HepG2 (cell line): Measurements from ENCODE around the gene OR2T5. TPM values are rescaled to one million over a fixed set of nuclear protein-coding genes. Genes with fewer than 3 reads are reported as not detected.
"Not testable (repeated sequence)": the region's sequence is repeated elsewhere in the genome, so short reads cannot be mapped to it uniquely, and the experiment has no call there.

ENCODE experiments used
- ATAC-seq: fragments of 200-7000 bp; cut with Tn5 transposase; 3 replicates; pipeline ENCODE4 v1.9.1; 2020; ENCODE audit warnings: mild to moderate bottlenecking, moderate library complexity
- BruUV-seq: library from RNA; stranded (reverse); fragments of 400-500 nt; replicated peaks from 2 replicates; lab custom pipeline; 2021; lab: Mats Ljungman, UMichigan
- CTCF ChIA-PET: fragments of 300-600 bp; formaldehyde crosslinking; extraction: SDS; loops from one replicate; lab custom pipeline; 2021; ENCODE audit warnings: low total read pairs, inconsistent platforms, low intra/inter-chr PET ratio; lab: Yijun Ruan, JAX
- POLR2A ChIA-PET: fragments of 350-600 bp; sonication (Branson Sonifier 250); formaldehyde crosslinking; loops from one replicate; lab custom pipeline; 2020; ENCODE audit warnings: antibody characterized with exemption, inconsistent platforms; lab: Yijun Ruan, JAX
- DNase-seq: peaks from one replicate; pipeline ENCODE4 v3.0.0-alpha.2; 2015; ENCODE audit warnings: low spot score
- FAIRE-seq: peaks from 3 replicates; lab custom pipeline; 2011; peaks lifted over from hg19 to GRCh38; lab: Jason Lieb, UNC
- H2AFZ ChIP-seq: one replicate; pipeline ENCODE4 v1.6.1; 2011; ENCODE audit warnings: low read length, inconsistent platforms
- H3K27ac ChIP-seq: fragments of 300-600 bp; 3 replicates; pipeline ENCODE4 v1.8.0; 2011; ENCODE audit warnings: mixed run types, mild to moderate bottlenecking, mixed read lengths, low read length, inconsistent platforms; ENCODE audit not compliant: insufficient read depth; ENCODE audit errors: extremely low read length
- H3K27me3 ChIP-seq, 2 experiments: fragments of 200-600 bp in 1 of 2; 2 replicates in 1 of 2; 3 replicates in 1 of 2; pipeline versions ENCODE4 v1.6.0 to v1.8.0; 2011; ENCODE audit warnings: low read length in 2 of 2, mild to moderate bottlenecking in 2 of 2, moderate library complexity in 2 of 2, inconsistent platforms in 1 of 2; ENCODE audit not compliant: insufficient read depth in 2 of 2, control insufficient read depth in 1 of 2
- H3K36me3 ChIP-seq, 2 experiments: fragments of 200-600 bp in 1 of 2; replicated peaks in 1 of 2; 2 replicates in 1 of 2; 3 replicates in 1 of 2; pipeline versions ENCODE4 v1.5.1 to v1.8.0; 2011; ENCODE audit warnings: low read length in 2 of 2, inconsistent platforms in 1 of 2; ENCODE audit not compliant: insufficient read depth in 2 of 2, control insufficient read depth in 1 of 2
- H3K4me1 ChIP-seq: 2 replicates; pipeline ENCODE4 v1.5.1; 2012; ENCODE audit warnings: low read length, inconsistent platforms; ENCODE audit not compliant: insufficient read depth
- H3K4me2 ChIP-seq: 2 replicates; pipeline ENCODE4 v1.6.0; 2011; ENCODE audit warnings: low read depth, low read length, inconsistent platforms
- H3K4me3 ChIP-seq, 3 experiments: fragments of 200-600 bp in 1 of 3; sonication (generic), shearing (Covaris generic) in 1 of 3; replicated peaks in 1 of 3; 2 replicates each; pipeline ENCODE4 v1.5.1; 2011 to 2016; ENCODE audit warnings: low read length in 3 of 3, inconsistent platforms in 2 of 3, low read depth in 2 of 3, mild to moderate bottlenecking in 2 of 3, control low read depth in 1 of 3, mixed read lengths in 1 of 3; ENCODE audit not compliant: insufficient read depth in 1 of 3
- H3K79me2 ChIP-seq: one replicate; pipeline ENCODE4 v1.6.1; 2011; ENCODE audit warnings: low read length, inconsistent platforms; ENCODE audit not compliant: insufficient read depth
- H3K9ac ChIP-seq: 2 replicates; pipeline ENCODE4 v1.6.0; 2011; ENCODE audit warnings: mild to moderate bottlenecking, low read depth, low read length, inconsistent platforms; ENCODE audit not compliant: insufficient read depth
- H3K9me3 ChIP-seq: 2 replicates; pipeline ENCODE4 v1.5.1; 2012; ENCODE audit warnings: mild to moderate bottlenecking, low read length
- H4K20me1 ChIP-seq: 2 replicates; pipeline ENCODE4 v1.6.0; 2011; ENCODE audit warnings: inconsistent platforms, mild to moderate bottlenecking, low read length, moderate library complexity; ENCODE audit not compliant: insufficient read depth
- WGBS: methylation state at CpG from one replicate; pipeline ENCODE4 v1.1.6; 2017; ENCODE audit warnings: low lambda C conversion rate; 5-methylcytosine and 5-hydroxymethylcytosine counted together
- in situ Hi-C: cut with HindIII; loops from 2 replicates; pipeline ENCODE4 v1.10.0; 2017; ENCODE audit warnings: low pct_unique_long_range_greater_than_20kb; ENCODE audit not compliant: extremely low pct_ligation_motif_present
- intact Hi-C: fragments of 100-400 bp; cut with micrococcal nuclease; formaldehyde crosslinking; loops from one replicate; pipeline ENCODE4 v1.10.0; 2022; ENCODE audit not compliant: unreplicated experiment
- polyA plus RNA-seq, 8 experiments: library from polyadenylated mRNA; depleted of rRNA in 3 of 8; stranded (reverse) in 7 of 8; unstranded in 1 of 8; fragments of >200 nt; fragmentation: Illumina TruSeq in 4 of 8; extraction: Trizol in 4 of 8; gene quantifications; 2 replicates each; pipeline versions ENCODE4 v1.2.1 to v1.2.3, GENCODE V29; 2011 to 2016; ENCODE audit warnings: low read depth in 4 of 8, missing spikeins in 1 of 8, mixed read lengths in 1 of 8; ENCODE audit not compliant: insufficient read depth in 1 of 8
- total RNA-seq, 5 experiments: library from RNA; depleted of rRNA; stranded (reverse); fragments of >200 nt; fragmentation: Illumina TruSeq; extraction: Trizol; gene quantifications; 2 replicates each; pipeline ENCODE4 v1.2.3, GENCODE V29; 2016; ENCODE audit warnings: low read depth in 1 of 5

The OR2T5 gene
- total and polyA plus RNA-seq, 2 of the 13 experiments (the other 11 are each of a cell fraction or from before 2014, with no cell fraction given) = not detected

GRCh38 chr1:248500305-248501035 is 12.1 kb downstream of the OR2T5 start:
- not testable (repeated sequence) for BruUV-seq, ATAC-seq

GRCh38 chr1:248507773-248508172 is 19.4 kb downstream of the OR2T5 start, which contains the start of gene OR2G6:
TSS of gene OR2G6 (plus strand) at chr1:248508073. CDS start at chr1:248521647, 13,574 bp downstream.
- in situ Hi-C loops = not testable (repeated sequence)

More at GRCh38 chr1:248500305-248501035, 12.1 kb downstream of the OR2T5 start:
- H3K4me2 ChIP-seq, DNase-seq, H3K79me2 ChIP-seq, in situ Hi-C loops, CTCF ChIA-PET, H3K27ac ChIP-seq, intact Hi-C loops, H3K9ac ChIP-seq, H4K20me1 ChIP-seq, H3K9me3 ChIP-seq, FAIRE-seq, H2AFZ ChIP-seq, H3K4me1 ChIP-seq, H3K27me3 ChIP-seq, H3K4me3 ChIP-seq, H3K36me3 ChIP-seq, POLR2A ChIA-PET: not testable (repeated sequence)
- 0% methylated on average over 1 of the region's 2 CpGs for WGBS

GRCh38 chr1:248510217-248510616 is 21.8 kb downstream of the OR2T5 start:
- ATAC-seq, POLR2A ChIA-PET, FAIRE-seq: not testable (repeated sequence)

More at GRCh38 chr1:248507773-248508172, 19.4 kb downstream of the OR2T5 start, which contains the start of gene OR2G6:
- H4K20me1 ChIP-seq, H3K4me2 ChIP-seq, H2AFZ ChIP-seq, H3K4me3 ChIP-seq, DNase-seq, H3K27me3 ChIP-seq, CTCF ChIA-PET, H3K9me3 ChIP-seq, ATAC-seq, BruUV-seq, H3K36me3 ChIP-seq, H3K9ac ChIP-seq, FAIRE-seq, H3K79me2 ChIP-seq, H3K4me1 ChIP-seq, H3K27ac ChIP-seq, intact Hi-C loops, POLR2A ChIA-PET: not testable (repeated sequence)
- no CpG with 5 or more reads among the region's 2 CpGs for WGBS

More at GRCh38 chr1:248510217-248510616, 21.8 kb downstream of the OR2T5 start:
- in situ Hi-C loops, H3K4me1 ChIP-seq, intact Hi-C loops, H3K4me3 ChIP-seq, CTCF ChIA-PET, H3K36me3 ChIP-seq, H4K20me1 ChIP-seq, H3K79me2 ChIP-seq, H3K9ac ChIP-seq, BruUV-seq, H2AFZ ChIP-seq, H3K27me3 ChIP-seq, DNase-seq, H3K4me2 ChIP-seq, H3K9me3 ChIP-seq, H3K27ac ChIP-seq: not testable (repeated sequence)
